NAMALWA (cell line): ENCODE results near the gene KCNK4.

Source experiments
- DNase-seq: peaks from one replicate; pipeline ENCODE4 v3.0.0-alpha.2; 2015; ENCODE audit warnings: low spot score

KCNK4 gene

GRCh38 chr11:64290352-64291261 lies 495 bp upstream of the KCNK4 start:
- DNase-seq: no peak

GRCh38 chr11:64291752-64292459 lies 804 bp downstream of the KCNK4 start:
- DNase-seq: no peak

DNA sequence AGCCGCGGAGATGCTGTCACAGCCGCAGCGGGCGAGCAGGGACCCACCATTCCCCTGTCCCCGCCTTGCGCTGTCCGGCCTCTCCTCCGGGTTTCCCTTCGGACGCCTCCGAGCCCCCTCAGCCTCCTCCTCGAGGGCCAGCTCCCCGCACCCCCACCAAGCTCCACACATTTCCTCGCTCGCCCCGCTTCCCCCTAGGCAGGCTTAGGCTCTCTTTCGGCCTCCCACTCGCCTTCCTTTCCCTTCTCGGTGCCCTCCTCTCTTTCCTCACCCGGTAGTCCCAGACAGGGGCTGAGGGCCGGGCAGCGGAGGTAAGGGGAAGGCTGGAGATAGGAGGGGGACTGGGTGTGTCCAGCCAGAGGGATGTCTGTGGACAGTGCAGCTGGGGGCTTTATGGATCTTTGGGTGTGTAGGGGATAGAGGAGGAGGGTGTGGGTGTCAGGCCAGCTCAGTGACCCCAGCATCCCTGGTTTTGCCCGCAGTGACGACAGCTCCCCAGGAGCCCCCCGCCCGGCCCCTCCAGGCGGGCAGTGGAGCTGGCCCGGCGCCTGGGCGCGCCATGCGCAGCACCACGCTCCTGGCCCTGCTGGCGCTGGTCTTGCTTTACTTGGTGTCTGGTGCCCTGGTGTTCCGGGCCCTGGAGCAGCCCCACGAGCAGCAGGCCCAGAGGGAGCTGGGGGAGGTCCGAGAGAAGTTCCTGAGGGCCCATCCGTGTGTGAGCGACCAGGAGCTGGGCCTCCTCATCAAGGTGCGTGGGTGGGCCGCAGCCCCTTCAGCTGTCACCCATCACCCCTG lies 1.6 kb downstream of the KCNK4 start:
- no peak for DNase-seq

DNA sequence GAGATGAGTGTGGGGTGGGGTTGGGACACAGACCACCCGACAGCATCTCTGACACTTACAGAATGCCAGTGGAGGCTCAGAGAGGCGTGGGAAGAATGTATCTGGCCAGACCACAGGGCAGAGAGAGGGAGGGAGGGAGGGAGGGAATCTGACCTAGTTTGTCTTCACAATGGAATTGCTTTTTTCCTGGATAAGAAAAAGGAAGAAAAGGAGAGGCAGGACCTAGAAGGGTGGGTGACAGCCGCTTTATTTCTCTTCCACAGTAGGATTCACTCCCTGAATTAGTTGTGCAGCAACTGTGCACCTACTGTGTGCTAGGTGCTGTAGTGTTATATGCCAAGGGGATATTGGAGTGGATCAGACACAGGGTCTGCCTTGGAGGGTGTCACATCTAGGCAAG lies 3.7 kb downstream of the KCNK4 start:
- DNase-seq: no peak

GRCh38 chr11:64295760-64296159 lies 4.7 kb downstream of the KCNK4 start:
- DNase-seq: no peak

GRCh38 chr11:64296236-64296635 lies 5.1 kb downstream of the KCNK4 start:
- DNase-seq: no peak

GRCh38 chr11:64296830-64297698 lies 6.0 kb downstream of the KCNK4 start:
- no peak for DNase-seq

- DNase-seq: no peak
Observed at GRCh38 chr11:64297699-64298358, 6.7 kb downstream of the KCNK4 start.

GRCh38 chr11:64298966-64299846 lies 8.1 kb downstream of the KCNK4 start:
- no peak for DNase-seq

DNA sequence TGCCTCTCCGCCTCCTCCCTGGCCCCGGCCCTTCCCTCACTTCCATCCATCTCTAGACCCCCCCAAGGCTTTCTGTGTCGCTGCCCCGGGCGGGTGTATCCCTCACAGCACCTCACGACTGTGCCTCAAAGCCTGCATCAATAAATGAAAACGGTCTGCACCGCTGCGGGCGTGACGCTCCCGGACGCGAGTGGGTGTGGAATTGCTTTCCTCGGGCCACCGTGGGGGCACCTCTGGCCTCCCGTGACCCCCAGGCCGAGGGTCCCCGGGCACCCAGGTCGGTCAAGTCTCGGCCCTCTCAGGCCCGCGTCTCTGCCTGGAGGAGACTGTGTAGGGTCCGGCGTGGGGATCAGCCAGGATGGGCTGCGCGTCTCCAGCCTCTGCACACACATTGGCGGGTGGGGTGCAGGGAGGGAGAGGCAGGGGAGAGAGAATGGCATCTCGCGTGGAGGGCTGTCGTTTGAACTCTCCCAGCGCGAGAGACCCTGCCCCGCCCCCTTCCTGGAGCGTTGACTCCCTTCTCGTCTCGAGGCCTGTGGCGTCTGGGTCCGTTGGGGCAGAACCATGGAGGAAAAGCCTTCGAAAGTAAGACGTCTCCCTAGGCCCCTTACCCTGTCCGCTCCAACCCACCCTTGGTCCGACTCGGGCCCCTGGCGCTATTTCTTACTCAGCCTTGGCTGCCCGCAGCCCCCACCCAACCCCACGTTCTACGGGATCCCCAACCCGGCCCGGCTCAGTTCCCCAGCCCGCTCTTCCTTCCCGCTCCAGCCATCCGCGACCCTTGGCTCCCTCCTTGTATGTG lies 8.9 kb downstream of the KCNK4 start, which contains the start of gene CATSPERZ:
Gene CATSPERZ, plus strand, starts transcription at position 512 of the 802 bp plus-strand sequence. Its CDS starts 53 bp downstream, at position 565.
- DNase-seq: no peak

- DNase-seq: no peak
Observed at GRCh38 chr11:64303109-64304031, 12.3 kb downstream of the KCNK4 start.

GRCh38 chr11:64304032-64304315 lies 12.9 kb downstream of the KCNK4 start:
- no peak for DNase-seq

GRCh38 chr11:64304316-64305072 lies 13.4 kb downstream of the KCNK4 start:
- peak; percentile 95 for DNase-seq

DNA sequence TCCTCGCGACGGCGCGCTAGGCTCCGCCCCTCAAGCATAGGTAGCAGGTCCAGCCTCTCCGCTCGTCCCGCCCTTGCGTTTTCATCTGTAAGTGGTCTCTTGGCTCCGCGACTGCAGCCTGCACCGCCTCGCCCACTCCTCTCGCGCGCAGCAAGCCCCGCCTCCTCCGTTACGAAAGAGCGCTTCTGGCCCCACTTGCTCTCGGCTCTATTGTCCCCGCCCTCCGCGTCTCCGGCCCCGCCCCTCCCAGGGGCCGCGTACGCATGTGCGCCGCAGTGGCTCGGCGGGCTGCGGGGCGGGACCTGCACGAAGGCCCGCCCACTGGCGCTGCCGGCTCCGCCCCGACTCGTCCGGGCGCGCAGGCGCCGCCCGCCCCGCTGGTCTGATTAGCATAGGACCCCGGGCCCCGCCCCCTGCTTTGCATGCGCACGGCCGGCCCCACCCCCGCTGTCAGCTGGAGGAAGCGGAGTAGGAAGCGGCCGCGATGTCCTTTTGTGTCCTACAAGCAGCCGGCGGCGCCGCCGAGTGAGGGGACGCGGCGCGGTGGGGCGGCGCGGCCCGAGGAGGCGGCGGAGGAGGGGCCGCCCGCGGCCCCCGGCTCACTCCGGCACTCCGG lies 14.1 kb downstream of the KCNK4 start, which contains the start of gene ESRRA:
Gene ESRRA, plus strand, starts transcription at position 450 of the 616 bp plus-strand sequence. CDS start 1,656 bp downstream, outside the sequence.
- DNase-seq: peak; percentile 99

- peak; percentile 81 for DNase-seq
Observed at GRCh38 chr11:64305691-64306562, 14.8 kb downstream of the KCNK4 start.

GRCh38 chr11:64306563-64306875 lies 15.4 kb downstream of the KCNK4 start:
- DNase-seq: no peak
